ENCODE results near the gene GPC4. TPM values are rescaled to one million over a fixed set of nuclear protein-coding genes. Genes with fewer than 3 reads are reported as not detected.

Gene GPC4
- polyA plus RNA-seq, 2 of the 4 experiments (the other 2 are of a cell fraction): 0.01 to 0.03 TPM

- DNase-seq (ENCODE audit: low read depth in 1 of 2, low spot score in 1 of 2) (no peak), ATAC-seq (no peak), FAIRE-seq (no peak)
- 0% methylated on average over 3 of the region's 3 CpGs for WGBS (ENCODE audit: missing lambda C conversion rate)
- Histone ChIP-seq H3K9me3 (no peaks in the 10 kb centered on the region), H3K27ac (no peak overlapping the region), H3K4me2 (no peak overlapping the region), H3K4me3 (no peak overlapping the region), H3K4me1 (no peaks in the 10 kb centered on the region)
- POLR2A ChIA-PET: no interaction called here
- TF ChIP-seq EHF (CRISPR knock-in tag; IDR thresholded peaks at IDR 0.05) (no peak), RARB (CRISPR knock-in tag; IDR thresholded peaks at IDR 0.05) (no peak), EP300 (IDR thresholded peaks at IDR 0.05) (no peak), CEBPB (IDR thresholded peaks at IDR 0.05) (no peak), HOXB13 (CRISPR knock-in tag; IDR thresholded peaks at IDR 0.05; ENCODE audit: low read depth) (no peak), EHMT2 (IDR thresholded peaks at IDR 0.05; ENCODE audit: low read depth) (no peak)
- CTCF ChIA-PET: no interaction called here
These were observed 24.2 kb downstream of the GPC4 start for GRCh38 chrX:133391111-133391510.

DNA sequence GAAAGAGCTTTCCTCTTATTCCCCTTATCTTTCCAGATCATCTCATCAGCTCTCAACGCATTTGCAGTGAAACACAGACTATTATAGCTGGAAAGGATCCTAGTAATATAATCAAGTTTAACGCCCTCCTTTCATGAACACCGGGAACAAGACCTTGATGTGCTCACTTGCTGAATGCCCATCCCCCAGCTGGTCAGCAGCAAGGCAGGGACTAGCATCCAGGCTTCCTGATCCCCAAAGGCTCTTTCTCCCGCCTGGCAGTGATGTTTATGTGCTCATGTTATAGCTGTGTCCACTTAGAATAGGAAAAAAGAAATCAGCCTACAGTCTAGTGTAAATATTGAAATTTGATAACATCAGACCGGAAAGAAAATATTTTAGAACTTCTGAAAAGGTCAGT is 24.6 kb downstream of the GPC4 start:
- no peaks in the 10 kb centered on the region for H3K9me3 ChIP-seq
- TF ChIP-seq REST (IDR thresholded peaks at IDR 0.05): no peak
- no peak for TF ChIP-seq CBX2 (IDR thresholded peaks at IDR 0.05; ENCODE audit: borderline replicate concordance, low read depth)
- no peak for TF ChIP-seq RARB (CRISPR knock-in tag; IDR thresholded peaks at IDR 0.05)
- no peak for ATAC-seq
- no peak overlapping the region for H3K4me3 ChIP-seq
- ChIA-PET POLR2A (no interaction called here), CTCF (no interaction called here)
- no peaks in the 10 kb centered on the region for H3K4me1 ChIP-seq
- H3K4me2 ChIP-seq: no peak overlapping the region
- H3K27ac ChIP-seq: no peak overlapping the region
- 0% methylated on average over 5 of the region's 5 CpGs for WGBS (ENCODE audit: missing lambda C conversion rate)
- no peak for FAIRE-seq
- no peak for DNase-seq (ENCODE audit: low read depth in 1 of 2, low spot score in 1 of 2)

GRCh38 chrX:133389975-133390374 is 25.3 kb downstream of the GPC4 start:
- CTCF ChIA-PET: no interaction called here
- no peak overlapping the region for H3K4me2 ChIP-seq
- H3K27ac ChIP-seq: no peak overlapping the region
- POLR2A ChIA-PET: no interaction called here
- 52% methylated on average over 6 of the region's 6 CpGs for WGBS (ENCODE audit: missing lambda C conversion rate)
- H3K4me1 ChIP-seq: no peaks in the 10 kb centered on the region
- no peak for TF ChIP-seq ZSCAN20 (CRISPR knock-in tag; IDR thresholded peaks at IDR 0.05)
- no peak for TF ChIP-seq EHF (CRISPR knock-in tag; IDR thresholded peaks at IDR 0.05)
- TF ChIP-seq ESRRA (IDR thresholded peaks at IDR 0.05; ENCODE audit: borderline replicate concordance, low read length): no peak
- no peak for TF ChIP-seq NFE2L2 (conservative IDR thresholded peaks at IDR 0.05; ENCODE audit: low read length)
- no peak for TF ChIP-seq GATA3 (IDR thresholded peaks at IDR 0.05; ENCODE audit: borderline replicate concordance)
- TF ChIP-seq ZFP36 (IDR thresholded peaks at IDR 0.05; ENCODE audit: borderline replicate concordance, partially characterized antibody): no peak
- no peak for TF ChIP-seq JUN (IDR thresholded peaks at IDR 0.05)
- TF ChIP-seq POLR2AphosphoS2 (conservative IDR thresholded peaks at IDR 0.05; ENCODE audit: low read length): no peak
- TF ChIP-seq RARB (CRISPR knock-in tag; IDR thresholded peaks at IDR 0.05): no peak
- no peak for TF ChIP-seq HES2 (IDR thresholded peaks at IDR 0.05)
- no peak overlapping the region for H3K4me3 ChIP-seq
- DNase-seq (ENCODE audit: low read depth in 1 of 2, low spot score in 1 of 2): no peak
- ATAC-seq: no peak
- no peaks in the 10 kb centered on the region for H3K9me3 ChIP-seq
- FAIRE-seq: no peak

DNA sequence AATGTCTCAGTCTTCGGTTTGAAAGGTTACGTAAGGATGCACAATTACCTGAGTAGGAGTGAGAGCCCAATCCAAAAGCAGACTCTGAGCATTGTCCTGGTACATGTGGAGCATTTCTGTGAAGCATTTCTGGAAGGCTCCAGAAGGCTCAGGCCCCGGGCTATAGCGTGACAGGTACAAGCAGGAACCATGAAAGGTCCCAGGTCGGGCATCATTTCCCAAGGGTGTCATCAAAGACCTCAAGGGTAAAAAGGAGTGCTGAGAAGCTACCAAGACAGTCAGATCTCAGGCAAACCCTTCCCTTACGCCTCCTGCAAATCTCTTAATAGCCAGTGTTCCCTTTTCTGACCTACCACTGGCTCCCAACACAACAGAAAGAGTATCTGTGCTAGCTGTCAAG is 30.8 kb downstream of the GPC4 start:
- WGBS (ENCODE audit: missing lambda C conversion rate): 18% methylated on average over 6 of the region's 6 CpGs
- Histone ChIP-seq H3K27ac (no peak overlapping the region), H3K4me2 (no peak overlapping the region), H3K4me1 (no peaks in the 10 kb centered on the region), H3K9me3 (no peaks in the 10 kb centered on the region), H3K4me3 (no peak overlapping the region)
- no peak for ATAC-seq
- DNase-seq (ENCODE audit: low read depth in 1 of 2, low spot score in 1 of 2): no peak
- ChIA-PET POLR2A (no interaction called here), CTCF (no interaction called here)
- FAIRE-seq: no peak
- TF ChIP-seq RFX5 (IDR thresholded peaks at IDR 0.05): no peak
- no peak for TF ChIP-seq RCOR1 (IDR thresholded peaks at IDR 0.05; ENCODE audit: low read depth, low read length)
- no peak for TF ChIP-seq SMC3 (IDR thresholded peaks at IDR 0.05)
- no peak for TF ChIP-seq SREBF2 (IDR thresholded peaks at IDR 0.05)
- TF ChIP-seq CBX8 (IDR thresholded peaks at IDR 0.05): no peak
- TF ChIP-seq CTCF (IDR thresholded peaks at IDR 0.05): no peak
- no peak for TF ChIP-seq GATA3 (IDR thresholded peaks at IDR 0.05; ENCODE audit: borderline replicate concordance)
- no peak for TF ChIP-seq BHLHE40 (IDR thresholded peaks at IDR 0.05; ENCODE audit: low read depth, low read length)
- no peak for TF ChIP-seq ATOH8 (CRISPR knock-in tag; IDR thresholded peaks at IDR 0.05; ENCODE audit: low read depth)
- TF ChIP-seq NFE2L2 (conservative IDR thresholded peaks at IDR 0.05; ENCODE audit: low read length): no peak
- no peak for TF ChIP-seq CHD4 (IDR thresholded peaks at IDR 0.05; ENCODE audit: borderline replicate concordance)
- no peak for TF ChIP-seq PBX3 (IDR thresholded peaks at IDR 0.05)
- no peak for TF ChIP-seq RARB (CRISPR knock-in tag; IDR thresholded peaks at IDR 0.05)

Measured in A549 (cell line).